Stimulated activated CD4-positive, alpha-beta T cell treated with anti-CD3 and anti-CD28 coated beads, Interleukin-4, amount 100 ng/mL, for 1 hour (primary cell): ENCODE data around the gene IFNL1.
"Not testable (repeated sequence)": the region's sequence is repeated elsewhere in the genome, so short reads cannot be mapped to it uniquely, and the experiment has no call there.

ENCODE experiments used
- DNase-seq: peaks from one replicate; pipeline ENCODE4 v3.0.0-alpha.2; 2020

The IFNL1 gene

DNA sequence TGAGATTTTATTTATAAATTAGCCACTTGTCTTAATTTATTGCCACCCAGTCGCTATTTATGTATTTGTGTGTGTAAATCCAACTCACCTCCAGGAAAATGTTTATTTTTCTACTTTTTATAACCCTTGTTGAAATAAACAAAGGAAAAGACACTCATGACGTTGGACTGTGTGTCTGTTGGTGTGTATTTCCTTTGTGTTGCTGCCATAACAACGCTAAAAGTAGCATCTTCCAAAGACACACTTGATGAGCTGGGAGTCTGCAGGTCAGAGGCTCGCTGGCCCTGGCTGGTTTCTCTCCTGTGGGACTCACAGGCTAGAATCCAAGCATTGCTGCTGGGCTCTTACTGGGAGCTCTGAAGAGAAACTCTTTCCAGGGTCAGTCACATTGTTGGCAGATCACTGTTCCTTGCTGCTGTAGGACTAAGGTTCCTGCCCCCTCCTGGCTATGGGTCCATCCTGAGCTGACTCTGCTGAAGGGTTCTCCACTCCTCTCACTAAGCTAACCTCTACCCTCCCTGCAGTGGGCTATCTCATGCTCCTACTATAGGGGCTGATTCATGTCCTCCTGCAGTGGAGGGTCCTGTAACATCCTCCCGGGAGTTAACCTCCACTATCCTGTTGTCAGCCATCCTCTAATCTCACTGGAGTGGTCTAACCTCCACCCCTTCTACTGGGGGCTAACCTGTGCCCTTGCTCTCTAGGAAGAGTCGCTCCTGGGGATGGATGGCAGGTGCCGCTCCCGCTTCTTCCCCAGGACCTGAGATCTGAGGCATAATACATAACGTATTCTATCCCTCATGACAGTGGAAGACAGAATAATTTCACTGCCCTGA lies 26.0 kb upstream of the IFNL1 start:
- no peak for DNase-seq

GRCh38 chr19:39273859-39274258 lies 22.3 kb upstream of the IFNL1 start:
- DNase-seq: not testable (repeated sequence)

GRCh38 chr19:39275578-39275977 lies 20.6 kb upstream of the IFNL1 start:
- DNase-seq: no peak

DNA sequence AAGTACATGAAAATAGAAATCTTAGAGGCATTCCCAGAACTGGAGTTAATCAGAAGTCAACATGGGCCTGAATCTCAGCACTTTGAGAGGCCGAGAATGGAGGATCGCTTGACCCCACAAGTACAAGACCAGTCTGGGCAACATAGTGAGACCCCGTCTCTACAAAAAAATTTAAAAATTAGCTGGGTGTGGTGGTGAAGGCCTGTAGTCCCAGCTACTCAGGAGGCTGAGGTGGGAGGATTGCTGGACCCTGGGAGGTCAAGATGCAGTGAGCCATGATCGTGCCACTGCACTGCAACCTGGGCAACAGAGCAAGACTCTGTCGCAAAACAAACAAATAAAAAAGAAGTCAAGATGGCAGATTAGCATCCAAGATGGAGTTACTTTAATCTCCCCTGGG lies 19.5 kb upstream of the IFNL1 start:
- DNase-seq: no peak

DNA sequence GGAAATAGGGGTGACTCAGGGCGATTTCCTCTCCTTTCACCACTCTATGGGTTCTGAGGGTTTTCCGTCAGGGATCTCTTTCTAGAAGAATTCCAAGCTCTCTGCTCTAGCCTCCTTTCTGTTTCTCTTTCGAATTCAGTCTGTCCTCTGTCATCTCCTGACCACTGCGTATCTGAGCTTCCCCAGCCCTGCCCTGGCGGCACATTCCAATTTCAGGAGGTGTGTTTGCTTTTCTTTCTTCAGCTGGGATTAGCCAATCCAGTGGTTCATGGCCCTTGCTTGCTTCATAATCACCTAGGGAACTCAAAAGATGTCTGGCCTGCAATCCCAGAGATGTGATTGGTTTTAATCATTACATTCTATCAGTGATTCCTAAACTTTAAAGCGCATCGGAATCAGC lies 18.6 kb upstream of the IFNL1 start:
- no peak for DNase-seq

DNA sequence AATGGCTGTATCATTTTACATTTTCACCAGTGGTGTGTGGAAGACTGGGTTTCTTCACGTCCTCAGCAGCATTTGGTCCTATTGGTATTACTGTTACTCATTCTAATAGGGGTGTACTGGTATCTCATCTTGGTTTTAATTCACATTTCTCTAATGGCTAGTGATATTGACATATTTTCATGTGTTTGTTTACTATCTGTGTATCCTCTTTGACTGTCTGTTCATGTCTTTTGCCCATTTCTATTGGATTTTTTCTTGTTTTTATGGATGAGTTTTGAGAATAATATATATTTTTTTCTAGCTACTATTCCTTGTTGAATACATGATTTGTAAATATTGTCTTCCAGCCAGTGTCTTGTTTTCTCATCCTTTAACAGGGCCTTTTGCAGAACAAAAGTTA lies 14.2 kb upstream of the IFNL1 start:
- DNase-seq: no peak

GRCh38 chr19:39284032-39284431 lies 12.2 kb upstream of the IFNL1 start:
- DNase-seq: no peak

DNA sequence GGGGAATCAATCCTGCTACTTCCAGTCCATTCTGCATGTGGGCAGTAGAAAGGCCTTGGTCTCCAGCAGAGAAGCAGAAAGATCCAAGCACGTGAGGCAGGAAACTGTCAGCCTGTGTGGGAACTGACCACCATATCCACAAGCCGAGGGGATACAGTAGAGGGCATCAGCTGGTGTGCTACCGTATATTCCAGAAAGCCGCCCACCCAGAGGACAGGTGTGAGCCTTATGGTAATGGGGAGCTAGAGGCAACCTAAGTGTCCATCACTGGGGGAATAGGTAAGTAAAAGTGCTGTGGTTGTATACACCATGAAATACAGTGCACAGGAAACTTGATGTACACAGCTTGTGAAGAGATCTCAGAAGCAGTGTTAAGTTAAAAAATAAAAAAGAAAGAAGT lies 2.8 kb upstream of the IFNL1 start:
- no peak for DNase-seq

- DNase-seq: no peak
Observed at GRCh38 chr19:39296906-39297305, 699 bp downstream of the IFNL1 start.

GRCh38 chr19:39297931-39298634 lies 1.9 kb downstream of the IFNL1 start:
- no peak for DNase-seq

DNA sequence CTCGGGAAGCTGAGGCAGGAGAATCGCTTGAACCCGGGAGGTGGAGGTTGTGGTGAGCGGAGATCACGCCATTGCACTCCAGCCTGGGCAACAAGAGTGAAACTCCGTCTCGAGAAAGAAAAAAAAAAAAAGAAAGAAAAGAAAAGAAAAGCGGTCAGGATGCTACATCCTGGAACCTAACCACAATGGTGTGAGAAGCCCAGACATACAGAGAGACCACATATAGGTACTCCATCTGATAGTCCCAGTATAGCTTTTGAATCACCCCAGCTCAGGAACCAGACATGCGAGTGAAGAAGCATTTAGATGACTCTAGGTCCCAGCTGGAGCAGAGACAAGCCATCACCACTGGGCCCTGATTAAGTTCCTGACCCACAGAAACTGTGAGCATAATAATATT lies 3.2 kb downstream of the IFNL1 start:
- no peak for DNase-seq

GRCh38 chr19:39299832-39300231 lies 3.6 kb downstream of the IFNL1 start:
- DNase-seq: no peak

DNA sequence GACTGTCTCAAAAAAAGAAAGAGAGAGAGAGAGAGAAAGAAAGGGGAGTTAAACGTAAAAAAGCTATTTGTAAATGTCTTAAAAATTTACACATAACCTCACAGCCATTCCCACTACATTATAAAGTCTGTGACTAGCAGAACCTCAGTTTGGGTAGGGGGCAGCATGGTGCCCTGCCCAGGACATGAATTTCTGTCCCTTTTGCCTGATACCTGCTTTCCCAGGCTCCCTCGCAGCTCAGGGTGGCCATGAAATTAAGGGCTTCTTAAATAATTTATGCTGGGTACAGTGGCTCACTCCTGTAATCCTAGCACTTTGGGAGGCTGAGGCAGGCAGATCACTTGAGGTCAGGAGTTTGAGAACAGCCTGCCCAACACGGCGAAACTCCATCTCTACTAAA lies 4.8 kb downstream of the IFNL1 start:
- no peak for DNase-seq

- DNase-seq: no peak
Observed at GRCh38 chr19:39301562-39301961, 5.4 kb downstream of the IFNL1 start.

DNA sequence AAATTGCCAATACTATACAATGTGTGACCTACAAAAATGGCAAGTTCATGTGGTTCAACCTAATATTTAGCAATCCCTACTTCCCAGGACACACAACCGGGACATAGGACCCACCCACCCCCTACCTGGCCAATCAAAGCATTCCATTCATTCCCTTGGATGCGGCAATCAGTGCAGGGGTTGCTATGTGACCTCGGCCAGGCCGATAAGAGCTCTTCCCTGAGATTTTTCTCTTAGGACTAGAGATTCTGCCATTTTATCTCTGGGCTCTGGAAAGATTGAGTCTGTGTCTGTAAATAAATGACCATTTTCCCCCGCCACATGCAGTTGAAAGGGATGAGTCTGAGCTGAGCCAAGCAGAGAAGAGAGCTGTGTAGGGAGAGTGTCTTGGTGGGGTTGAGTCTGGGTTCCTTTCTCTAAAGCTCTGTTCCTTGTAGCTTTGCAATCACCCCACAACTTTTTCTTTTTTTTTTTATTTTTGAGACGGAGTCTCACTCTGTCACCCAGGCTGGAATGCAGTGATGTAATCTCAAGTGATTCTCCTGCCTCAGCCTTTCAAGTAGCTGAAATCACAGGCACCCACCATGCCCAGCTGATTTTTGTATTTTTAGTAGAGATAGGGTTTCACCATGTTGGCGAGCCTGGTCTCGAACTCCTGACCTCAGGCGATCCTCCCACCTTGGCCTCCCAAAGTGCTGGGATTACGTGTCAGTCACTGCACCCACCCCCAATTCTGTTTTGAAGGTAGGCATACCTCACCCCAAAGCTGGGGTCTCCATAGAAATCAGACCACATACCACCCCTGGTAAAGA lies 7.4 kb downstream of the IFNL1 start:
- no peak for DNase-seq

- DNase-seq: no peak
Observed at GRCh38 chr19:39304185-39304513, 7.9 kb downstream of the IFNL1 start.

- DNase-seq: no peak
Observed at GRCh38 chr19:39304701-39305571, 8.7 kb downstream of the IFNL1 start.

GRCh38 chr19:39306075-39306474 lies 9.9 kb downstream of the IFNL1 start:
- no peak for DNase-seq

DNA sequence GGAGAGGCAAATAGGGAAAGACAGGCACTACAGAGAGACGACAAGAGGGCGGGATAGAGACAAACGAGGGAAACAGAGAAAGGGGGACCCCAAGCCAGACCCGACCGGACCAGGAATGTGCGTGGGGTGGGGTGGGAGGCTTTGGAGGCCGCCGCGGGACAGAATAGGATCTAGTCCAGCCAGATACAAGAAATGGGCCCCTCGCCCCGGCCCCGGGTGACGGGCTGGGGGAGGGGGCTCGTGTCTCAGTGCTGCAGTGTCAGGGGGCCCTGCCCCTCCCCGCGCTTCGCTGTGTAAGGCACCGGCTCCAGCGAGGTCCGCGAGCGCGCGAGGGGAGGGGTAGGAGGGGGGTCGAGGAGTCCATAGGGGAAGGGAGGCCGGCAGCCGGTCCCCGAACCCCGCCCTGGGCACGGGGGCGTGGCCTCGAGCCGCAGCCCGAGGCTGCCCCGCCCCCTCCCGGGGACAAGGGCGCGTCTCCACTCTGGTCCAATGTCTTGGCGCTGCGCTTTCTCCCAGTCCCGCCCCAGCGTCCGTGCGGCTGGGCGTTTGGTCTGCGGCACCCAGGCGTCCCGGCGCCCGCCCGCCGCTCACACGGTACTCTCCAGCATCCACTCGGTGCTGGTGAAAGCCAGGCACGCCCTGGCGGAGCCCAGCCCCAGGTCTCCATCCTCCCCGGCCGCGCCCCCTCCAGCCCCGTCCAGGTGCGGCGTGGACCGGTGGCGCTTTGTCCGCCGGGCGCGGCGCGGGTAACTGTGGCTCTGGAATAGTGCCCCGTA lies 11.0 kb downstream of the IFNL1 start:
- DNase-seq: no peak

DNA sequence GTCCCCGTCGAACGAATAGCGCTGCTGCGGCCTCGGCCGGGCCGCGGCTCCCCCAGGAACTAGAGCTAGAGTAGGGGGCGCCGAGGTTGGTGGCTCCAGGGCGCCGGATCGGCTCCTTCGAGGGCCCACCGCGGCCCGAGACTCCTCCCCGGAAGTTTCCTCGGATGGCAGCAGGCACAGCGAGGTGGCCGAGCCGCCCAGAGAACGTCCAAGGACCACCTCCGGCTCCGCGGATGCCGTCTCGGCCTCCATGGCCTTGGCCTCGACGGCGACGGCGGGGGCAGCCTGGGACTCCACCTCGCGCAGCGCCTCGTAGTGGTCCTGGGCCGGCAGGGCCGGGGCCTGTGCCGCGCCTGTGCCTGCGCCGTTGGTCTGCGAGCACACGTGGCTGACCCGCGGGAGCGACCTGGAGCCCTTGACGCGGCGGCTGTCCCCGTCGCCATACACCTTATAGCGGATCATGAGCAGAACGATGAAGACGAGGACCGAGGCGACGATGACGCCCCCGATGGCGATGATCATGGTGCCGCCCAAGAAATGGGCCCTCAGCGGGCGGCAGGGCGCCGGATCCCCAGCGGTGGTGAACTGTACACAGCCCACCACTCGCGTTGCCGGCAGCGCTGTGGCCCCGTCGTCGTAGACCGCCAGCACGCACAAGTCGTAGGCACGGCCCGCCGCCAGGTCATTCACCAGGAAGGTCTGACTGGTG lies 11.8 kb downstream of the IFNL1 start:
- no peak for DNase-seq
